Activated T-helper 17 cell treated with anti-CD3 and anti-CD28 coated beads, Interleukin-2, amount 50 U/mL, for 72 hours (primary cell): ENCODE data around the gene GFM2. TPM values are rescaled to one million over a fixed set of nuclear protein-coding genes. Genes with fewer than 3 reads are reported as not detected.
"Not testable (repeated sequence)": the region's sequence is repeated elsewhere in the genome, so short reads cannot be mapped to it uniquely, and the experiment has no call there.

Experiments
- ATAC-seq: fragments of 150-1000 bp; cut with Tn5 transposase; replicated peaks from 2 replicates; pipeline ENCODE4 v1.10.0; 2021; ENCODE audit warnings: mild to moderate bottlenecking, moderate library complexity
- H3K27ac Mint-ChIP-seq: one replicate; pipeline ENCODE4 v1.8.0; 2022; ENCODE audit warnings: mixed read lengths
- H3K27me3 Mint-ChIP-seq: one replicate; pipeline ENCODE4 v1.8.0; 2022; ENCODE audit warnings: mixed read lengths
- H3K36me3 Mint-ChIP-seq: one replicate; pipeline ENCODE4 v1.8.0; 2022; ENCODE audit warnings: low read depth, mild to moderate bottlenecking, mixed read lengths
- H3K4me1 Mint-ChIP-seq: one replicate; pipeline ENCODE4 v1.8.0; 2022; ENCODE audit warnings: mixed read lengths
- H3K4me3 Mint-ChIP-seq: one replicate; pipeline ENCODE4 v1.8.0; 2022; ENCODE audit warnings: mild to moderate bottlenecking, mixed read lengths
- H3K9me3 Mint-ChIP-seq: one replicate; pipeline ENCODE4 v1.8.0; 2022; ENCODE audit warnings: mixed read lengths
- total RNA-seq, 2 donors: library from RNA; stranded (reverse); gene quantifications; one replicate each; pipeline ENCODE4 v1.2.3, GENCODE V29; 2022

GFM2 gene
- total RNA-seq, 2 donors from 2014 or later = 26.7 to 37.8 TPM

DNA sequence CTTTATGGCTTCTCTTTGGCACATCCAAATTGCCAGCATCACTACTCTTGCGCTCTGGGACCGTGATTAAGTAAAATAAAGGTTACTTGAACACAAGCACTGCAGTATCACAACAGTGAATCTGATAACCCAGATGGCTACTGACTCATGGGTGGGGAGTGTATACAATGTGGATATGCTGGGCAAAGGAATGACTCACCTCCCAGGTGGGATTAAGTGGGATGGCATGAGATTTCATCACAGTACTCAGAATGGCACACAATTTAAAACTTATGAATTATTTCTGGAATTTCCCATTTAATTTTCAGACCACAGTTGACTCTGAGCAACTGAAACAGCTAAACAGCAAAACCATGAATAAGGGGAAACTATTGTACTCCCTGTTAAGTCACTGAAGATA is 4.3 kb downstream of the GFM2 start:
- no peaks in the 10 kb centered on the region for H3K9me3 Mint-ChIP-seq
- peaks cover 25% of the 10 kb centered on the region for H3K4me1 Mint-ChIP-seq
- H3K27me3 Mint-ChIP-seq = no peaks in the 10 kb centered on the region
- peak; percentile 70 for ATAC-seq
- peak overlapping the region; percentile 41 for H3K4me3 Mint-ChIP-seq
- peak overlapping the region; percentile 75 for H3K27ac Mint-ChIP-seq
- peaks cover 77% of the 10 kb centered on the region for H3K36me3 Mint-ChIP-seq

DNA sequence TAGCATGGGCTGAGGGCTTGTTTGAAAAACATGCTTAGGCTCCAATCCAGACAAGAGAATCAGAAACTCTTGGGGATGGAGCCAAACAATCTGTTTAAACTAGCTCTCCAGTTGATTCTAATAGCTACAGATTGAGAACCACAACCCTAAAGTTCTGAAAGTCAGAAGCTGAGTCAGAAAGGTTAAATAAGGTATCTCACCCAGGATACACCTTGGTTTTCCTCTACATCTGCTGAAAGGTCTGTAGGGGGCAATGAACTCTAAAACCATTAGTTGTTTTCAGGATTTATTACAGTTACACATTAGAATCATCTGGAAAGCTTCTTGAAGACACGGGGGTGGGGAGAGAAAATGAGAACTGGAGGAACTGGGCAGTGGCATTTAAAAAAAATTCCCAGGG is 5.7 kb downstream of the GFM2 start:
- H3K27me3 Mint-ChIP-seq = no peaks in the 10 kb centered on the region
- ATAC-seq = peak; percentile 53
- H3K9me3 Mint-ChIP-seq = no peaks in the 10 kb centered on the region
- H3K4me3 Mint-ChIP-seq = no peak overlapping the region
- H3K36me3 Mint-ChIP-seq = peaks cover 78% of the 10 kb centered on the region
- H3K4me1 Mint-ChIP-seq = peaks cover 25% of the 10 kb centered on the region
- no peak overlapping the region for H3K27ac Mint-ChIP-seq

DNA sequence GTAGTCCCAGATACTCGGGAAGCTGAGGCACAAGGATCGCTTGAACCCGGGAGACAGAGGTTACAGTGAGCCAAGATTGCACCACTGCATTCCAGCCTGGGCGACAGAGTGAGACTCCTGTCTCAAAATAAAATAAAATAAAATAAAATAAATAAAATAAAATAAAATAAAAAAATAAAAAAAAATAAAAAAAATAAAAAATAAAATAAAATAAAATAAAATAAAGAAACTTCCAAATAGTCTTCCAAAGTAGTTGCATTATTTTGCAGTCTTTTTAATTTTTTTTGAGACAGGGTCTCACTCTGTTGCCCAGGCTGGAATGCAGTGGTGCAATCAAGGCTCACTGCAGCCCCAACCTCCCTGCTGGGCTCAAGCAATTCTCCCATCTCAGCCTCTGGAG is 18.2 kb downstream of the GFM2 start:
- ATAC-seq, H3K4me1 Mint-ChIP-seq, H3K9me3 Mint-ChIP-seq, H3K27ac Mint-ChIP-seq, H3K27me3 Mint-ChIP-seq, H3K4me3 Mint-ChIP-seq: not testable (repeated sequence)
- H3K36me3 Mint-ChIP-seq = peaks cover 90% of the 10 kb centered on the region

- Mint-ChIP-seq H3K9me3 (no peaks in the 10 kb centered on the region), H3K4me3 (no peak overlapping the region), H3K36me3 (peaks cover 93% of the 10 kb centered on the region), H3K4me1 (no peaks in the 10 kb centered on the region), H3K27ac (no peak overlapping the region), H3K27me3 (no peaks in the 10 kb centered on the region)
- ATAC-seq = no peak
Observed at GRCh38 chr5:74738406-74738805, 28.5 kb downstream of the GFM2 start.

DNA sequence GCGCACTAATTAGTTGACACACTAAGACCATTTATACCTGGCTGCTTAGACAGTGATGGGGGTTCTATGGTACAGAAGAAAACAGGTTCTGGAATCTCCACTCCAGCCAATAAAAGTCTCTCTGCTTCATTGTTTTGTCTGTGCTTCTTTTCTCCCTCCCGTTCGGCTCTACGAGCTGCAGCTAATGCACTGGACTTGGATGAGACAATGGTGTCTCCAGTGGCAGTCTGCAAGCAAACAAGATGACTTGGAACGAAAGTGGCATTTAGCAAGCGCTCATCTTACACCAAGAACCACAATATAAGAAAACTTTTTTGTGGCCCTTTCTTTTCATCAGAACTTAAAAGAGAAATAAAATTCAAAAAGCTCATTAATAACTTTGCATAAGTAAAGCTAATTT is 30.2 kb downstream of the GFM2 start:
- H3K9me3 Mint-ChIP-seq = no peaks in the 10 kb centered on the region
- no peaks in the 10 kb centered on the region for H3K4me1 Mint-ChIP-seq
- no peak overlapping the region for H3K27ac Mint-ChIP-seq
- H3K36me3 Mint-ChIP-seq = peaks cover 94% of the 10 kb centered on the region
- H3K27me3 Mint-ChIP-seq = no peaks in the 10 kb centered on the region
- H3K4me3 Mint-ChIP-seq = no peak overlapping the region
- ATAC-seq = no peak

- Mint-ChIP-seq H3K9me3 (no peaks in the 10 kb centered on the region), H3K36me3 (peaks cover 93% of the 10 kb centered on the region), H3K27me3 (no peaks in the 10 kb centered on the region), H3K27ac (no peak overlapping the region), H3K4me1 (no peaks in the 10 kb centered on the region), H3K4me3 (no peak overlapping the region)
- ATAC-seq = no peak
Observed at GRCh38 chr5:74725331-74725730, 41.6 kb downstream of the GFM2 start.

DNA sequence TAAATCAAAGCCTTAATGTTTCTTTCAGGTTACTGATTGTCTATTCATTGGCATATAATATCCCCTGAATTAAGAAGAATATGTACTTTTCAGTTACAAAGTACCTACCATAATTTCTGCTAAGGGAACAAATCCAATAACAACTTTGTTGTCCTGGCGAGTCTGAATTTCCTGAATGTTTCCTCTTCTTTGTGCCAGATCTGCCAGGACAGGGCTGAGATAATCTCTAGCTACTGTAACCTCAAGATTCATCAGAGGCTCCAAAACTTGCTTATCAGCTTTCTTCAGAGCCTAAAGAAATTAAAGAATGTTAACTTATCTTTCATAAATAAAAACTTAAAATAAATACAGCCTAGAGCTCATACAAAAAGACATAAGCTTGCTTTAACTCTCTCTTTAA is 44.6 kb downstream of the GFM2 start:
- H3K27me3 Mint-ChIP-seq = no peaks in the 10 kb centered on the region
- no peak overlapping the region for H3K4me3 Mint-ChIP-seq
- no peaks in the 10 kb centered on the region for H3K9me3 Mint-ChIP-seq
- H3K27ac Mint-ChIP-seq = no peak overlapping the region
- ATAC-seq = no peak
- no peaks in the 10 kb centered on the region for H3K4me1 Mint-ChIP-seq
- peaks cover 93% of the 10 kb centered on the region for H3K36me3 Mint-ChIP-seq

DNA sequence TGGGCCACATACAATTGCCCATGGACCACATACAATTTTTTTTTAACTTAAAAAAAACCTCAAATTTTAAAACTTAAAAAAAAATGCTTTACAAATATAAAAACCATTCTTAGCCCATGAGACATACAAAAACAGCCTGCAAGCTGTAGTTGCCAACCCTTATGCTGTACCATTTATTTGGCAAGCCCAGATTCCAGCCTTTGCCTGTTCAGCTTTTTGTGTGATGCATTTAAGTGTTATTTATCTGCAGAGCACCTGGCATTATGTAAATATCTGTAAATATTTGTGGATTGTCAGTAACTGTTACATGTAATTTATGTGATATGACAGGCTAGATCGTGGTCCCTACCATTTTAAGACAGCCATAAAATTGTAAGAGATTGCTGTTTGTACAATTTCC is 49.3 kb downstream of the GFM2 start:
- Mint-ChIP-seq H3K27me3 (no peaks in the 10 kb centered on the region), H3K4me3 (no peak overlapping the region), H3K4me1 (no peaks in the 10 kb centered on the region), H3K9me3 (no peaks in the 10 kb centered on the region), H3K36me3 (peaks cover 95% of the 10 kb centered on the region), H3K27ac (no peak overlapping the region)
- ATAC-seq = no peak

GRCh38 chr5:74693191-74693590 is 73.7 kb downstream of the GFM2 start:
- no peaks in the 10 kb centered on the region for H3K4me1 Mint-ChIP-seq
- H3K27ac Mint-ChIP-seq = peak overlapping the region; percentile 39
- ATAC-seq = no peak
- H3K36me3 Mint-ChIP-seq = peaks cover 79% of the 10 kb centered on the region
- H3K27me3 Mint-ChIP-seq = no peaks in the 10 kb centered on the region
- no peaks in the 10 kb centered on the region for H3K9me3 Mint-ChIP-seq
- H3K4me3 Mint-ChIP-seq = no peak overlapping the region

- H3K27ac Mint-ChIP-seq = no peak overlapping the region
- peaks cover 5% of the 10 kb centered on the region for H3K4me1 Mint-ChIP-seq
- no peaks in the 10 kb centered on the region for H3K9me3 Mint-ChIP-seq
- H3K4me3 Mint-ChIP-seq = peak overlapping the region; percentile 84
- no peaks in the 10 kb centered on the region for H3K27me3 Mint-ChIP-seq
- no peak for ATAC-seq
- peaks cover 33% of the 10 kb centered on the region for H3K36me3 Mint-ChIP-seq
Observed at GRCh38 chr5:74686962-74687751, 79.8 kb downstream of the GFM2 start.

GRCh38 chr5:74685979-74686631 is 80.8 kb downstream of the GFM2 start:
- no peak for ATAC-seq
- H3K9me3 Mint-ChIP-seq = no peaks in the 10 kb centered on the region
- H3K4me1 Mint-ChIP-seq = peaks cover 5% of the 10 kb centered on the region
- H3K4me3 Mint-ChIP-seq = peak overlapping the region; percentile 84
- H3K27me3 Mint-ChIP-seq = no peaks in the 10 kb centered on the region
- peak overlapping the region; percentile 70 for H3K27ac Mint-ChIP-seq
- H3K36me3 Mint-ChIP-seq = peaks cover 27% of the 10 kb centered on the region

GRCh38 chr5:74684900-74685851 is 81.7 kb downstream of the GFM2 start, which contains the start of gene HEXB:
Gene HEXB, plus strand, starts transcription at chr5:74685233. Its CDS starts 28 bp downstream, at chr5:74685261.
- Mint-ChIP-seq H3K27ac (peak within 1 kb of the TSS; percentile 70), H3K27me3 (peaks cover 3% of the 10 kb centered on the region), H3K36me3 (peaks cover 17% of the 10 kb centered on the region), H3K4me3 (peak within 1 kb of the TSS; percentile 84), H3K9me3 (no peaks in the 10 kb centered on the region), H3K4me1 (peaks cover 5% of the 10 kb centered on the region)
- ATAC-seq = peak; percentile 98

DNA sequence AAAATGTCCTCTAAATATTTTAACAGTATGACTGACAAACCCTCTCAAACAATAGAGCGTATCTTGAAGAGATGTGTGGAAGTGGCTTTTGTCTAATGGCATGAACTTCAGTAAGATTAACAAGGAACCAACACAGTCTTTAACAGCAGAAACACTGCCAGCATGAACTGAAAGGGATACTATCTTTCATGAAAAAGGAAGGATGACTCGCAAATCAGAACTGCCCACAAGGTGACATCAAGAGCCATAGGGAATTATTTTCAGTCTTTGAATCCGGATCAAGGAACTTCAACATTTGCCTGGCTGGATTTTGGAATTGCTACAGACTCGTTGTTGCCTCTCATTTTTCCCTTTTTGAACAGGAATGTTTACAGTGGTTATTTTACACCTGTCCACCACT is 87.0 kb downstream of the GFM2 start:
- Mint-ChIP-seq H3K4me3 (no peak overlapping the region), H3K4me1 (no peaks in the 10 kb centered on the region), H3K27me3 (peaks cover 9% of the 10 kb centered on the region), H3K27ac (no peak overlapping the region), H3K9me3 (no peaks in the 10 kb centered on the region), H3K36me3 (no peaks in the 10 kb centered on the region)
- no peak for ATAC-seq

- not testable (repeated sequence) for H3K9me3 Mint-ChIP-seq, H3K36me3 Mint-ChIP-seq, H3K27me3 Mint-ChIP-seq, H3K27ac Mint-ChIP-seq, H3K4me1 Mint-ChIP-seq, ATAC-seq, H3K4me3 Mint-ChIP-seq
Observed at GRCh38 chr5:74679300-74679699, 87.6 kb downstream of the GFM2 start.
